ENCODE data around the gene QSOX1.

DNA sequence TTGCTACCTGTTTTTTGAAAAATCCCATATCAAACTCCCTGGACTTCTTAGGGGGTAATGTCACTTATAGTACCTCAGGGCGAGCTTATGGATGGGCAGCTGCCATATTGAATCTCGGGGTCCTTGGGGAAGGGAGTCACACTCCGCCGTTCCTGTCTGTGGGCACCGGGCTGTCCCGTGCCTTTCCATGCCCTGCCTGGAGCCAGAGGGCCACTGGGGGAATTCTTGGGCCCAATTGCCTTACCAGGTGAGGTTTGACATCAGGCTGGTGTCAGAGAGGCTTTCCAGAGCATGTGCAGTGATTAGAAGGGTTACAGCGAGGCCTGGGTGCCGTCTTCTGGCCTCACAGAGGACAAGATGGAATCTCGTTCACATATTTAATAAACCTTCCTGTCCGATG, 28.8 kb downstream of the QSOX1 start:
- TF ChIP-seq, protein P1, sequence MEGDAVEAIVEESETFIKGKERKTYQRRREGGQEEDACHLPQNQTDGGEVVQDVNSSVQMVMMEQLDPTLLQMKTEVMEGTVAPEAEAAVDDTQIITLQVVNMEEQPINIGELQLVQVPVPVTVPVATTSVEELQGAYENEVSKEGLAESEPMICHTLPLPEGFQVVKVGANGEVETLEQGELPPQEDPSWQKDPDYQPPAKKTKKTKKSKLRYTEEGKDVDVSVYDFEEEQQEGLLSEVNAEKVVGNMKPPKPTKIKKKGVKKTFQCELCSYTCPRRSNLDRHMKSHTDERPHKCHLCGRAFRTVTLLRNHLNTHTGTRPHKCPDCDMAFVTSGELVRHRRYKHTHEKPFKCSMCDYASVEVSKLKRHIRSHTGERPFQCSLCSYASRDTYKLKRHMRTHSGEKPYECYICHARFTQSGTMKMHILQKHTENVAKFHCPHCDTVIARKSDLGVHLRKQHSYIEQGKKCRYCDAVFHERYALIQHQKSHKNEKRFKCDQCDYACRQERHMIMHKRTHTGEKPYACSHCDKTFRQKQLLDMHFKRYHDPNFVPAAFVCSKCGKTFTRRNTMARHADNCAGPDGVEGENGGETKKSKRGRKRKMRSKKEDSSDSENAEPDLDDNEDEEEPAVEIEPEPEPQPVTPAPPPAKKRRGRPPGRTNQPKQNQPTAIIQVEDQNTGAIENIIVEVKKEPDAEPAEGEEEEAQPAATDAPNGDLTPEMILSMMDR (IDR thresholded peaks at IDR 0.05) = no peak
- TF ChIP-seq POLR2A (IDR thresholded peaks at IDR 0.05) = no peak

All from thyroid gland (tissue), 4 donors.